ENCODE measurements around the gene WEE1.

DNA sequence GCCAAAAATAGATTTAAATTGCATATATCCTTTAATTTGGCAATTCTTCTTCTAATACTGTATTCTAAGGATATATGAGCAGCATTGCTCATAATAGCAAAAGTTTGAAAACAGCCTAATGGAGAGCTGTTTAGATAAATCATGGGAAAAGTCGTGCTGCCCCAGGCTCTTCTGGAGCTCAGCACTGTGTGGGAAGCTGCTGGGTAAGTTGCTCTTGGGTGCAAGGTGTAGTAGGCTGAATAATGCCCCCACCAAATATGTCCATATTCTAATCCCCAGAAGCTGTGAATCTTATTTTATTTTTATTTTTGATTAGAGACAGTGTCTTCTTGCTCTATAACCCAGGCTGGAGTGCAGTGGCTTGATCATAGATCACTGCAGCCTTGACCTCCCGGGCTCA, 34.9 kb upstream of the WEE1 start:
- TF ChIP-seq BHLHE40 (IDR thresholded peaks at IDR 0.05; ENCODE audit: borderline replicate concordance) (no peak), FOXM1 (IDR thresholded peaks at IDR 0.05; ENCODE audit: borderline replicate concordance) (no peak), SP1 (IDR thresholded peaks at IDR 0.05) (no peak), ZNF384 (IDR thresholded peaks at IDR 0.05) (no peak), TARDBP (IDR thresholded peaks at IDR 0.05) (no peak), L3MBTL2 (conservative IDR thresholded peaks at IDR 0.05) (no peak), FOXA1 (IDR thresholded peaks at IDR 0.05) (no peak), ELF4 (IDR thresholded peaks at IDR 0.05) (no peak), CTBP1 (IDR thresholded peaks at IDR 0.05; ENCODE audit: borderline replicate concordance) (no peak), HDGF (IDR thresholded peaks at IDR 0.05; ENCODE audit: borderline replicate concordance) (no peak)
- TF ChIP-seq, protein P1, sequence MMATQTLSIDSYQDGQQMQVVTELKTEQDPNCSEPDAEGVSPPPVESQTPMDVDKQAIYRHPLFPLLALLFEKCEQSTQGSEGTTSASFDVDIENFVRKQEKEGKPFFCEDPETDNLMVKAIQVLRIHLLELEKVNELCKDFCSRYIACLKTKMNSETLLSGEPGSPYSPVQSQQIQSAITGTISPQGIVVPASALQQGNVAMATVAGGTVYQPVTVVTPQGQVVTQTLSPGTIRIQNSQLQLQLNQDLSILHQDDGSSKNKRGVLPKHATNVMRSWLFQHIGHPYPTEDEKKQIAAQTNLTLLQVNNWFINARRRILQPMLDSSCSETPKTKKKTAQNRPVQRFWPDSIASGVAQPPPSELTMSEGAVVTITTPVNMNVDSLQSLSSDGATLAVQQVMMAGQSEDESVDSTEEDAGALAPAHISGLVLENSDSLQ (IDR thresholded peaks at IDR 0.05) = no peak

Measured in HEK293T (cell line).